Ammon's horn (tissue), 1 donor: ENCODE data around the gene NHSL1.

Experiments used
- DNase-seq: peaks from one replicate; pipeline ENCODE4 v3.0.0-alpha.2; 2016; ENCODE audit warnings: low spot score

The NHSL1 gene

GRCh38 chr6:138522611-138523010, 23.3 kb upstream of the NHSL1 start:
- no peak for DNase-seq

GRCh38 chr6:138521790-138522189, 22.5 kb upstream of the NHSL1 start:
- peak; percentile 62 for DNase-seq

GRCh38 chr6:138520463-138520862, 21.2 kb upstream of the NHSL1 start:
- DNase-seq, result no peak

GRCh38 chr6:138518054-138518453, 18.8 kb upstream of the NHSL1 start:
- no peak for DNase-seq

- peak; percentile 39 for DNase-seq
These were observed 18.3 kb upstream of the NHSL1 start for GRCh38 chr6:138517635-138518034.

GRCh38 chr6:138515657-138516248, 16.5 kb upstream of the NHSL1 start:
- no peak for DNase-seq

GRCh38 chr6:138514860-138515540, 15.7 kb upstream of the NHSL1 start:
- no peak for DNase-seq

- DNase-seq, result no peak
These were observed 13.3 kb upstream of the NHSL1 start for GRCh38 chr6:138512609-138513008.

- DNase-seq, result no peak
These were observed 10.8 kb upstream of the NHSL1 start for GRCh38 chr6:138510093-138510492.

GRCh38 chr6:138509371-138509770, 10.1 kb upstream of the NHSL1 start:
- DNase-seq, result peak; percentile 77

GRCh38 chr6:138508676-138508988, 9.3 kb upstream of the NHSL1 start:
- DNase-seq, result no peak

- no peak for DNase-seq
These were observed 8.8 kb upstream of the NHSL1 start for GRCh38 chr6:138507977-138508675.

GRCh38 chr6:138504764-138505689, 5.7 kb upstream of the NHSL1 start:
- DNase-seq, result no peak

- no peak for DNase-seq
These were observed 4.8 kb upstream of the NHSL1 start for GRCh38 chr6:138503881-138504680.

- DNase-seq, result no peak
These were observed 3.3 kb upstream of the NHSL1 start for GRCh38 chr6:138502546-138502945.

- DNase-seq, result no peak
These were observed 1.7 kb upstream of the NHSL1 start for GRCh38 chr6:138500867-138501446.

- no peak for DNase-seq
These were observed 861 bp upstream of the NHSL1 start for GRCh38 chr6:138500045-138500665.

GRCh38 chr6:138498629-138499302, 528 bp downstream of the NHSL1 start:
- no peak for DNase-seq

- DNase-seq, result no peak
These were observed 2.0 kb downstream of the NHSL1 start for GRCh38 chr6:138497286-138497685.

- DNase-seq, result no peak
These were observed 5.0 kb downstream of the NHSL1 start for GRCh38 chr6:138494312-138494711.
